ENCODE results near the gene LTA4H. TPM values are rescaled to one million over a fixed set of nuclear protein-coding genes. Genes with fewer than 3 reads are reported as not detected.

Gene LTA4H
- total RNA-seq, 3 donors from 2014 or later (not counting 1 experiment from before 2014, with no cell fraction given): 43.1 to 51.9 (median 48.3) TPM

DNA sequence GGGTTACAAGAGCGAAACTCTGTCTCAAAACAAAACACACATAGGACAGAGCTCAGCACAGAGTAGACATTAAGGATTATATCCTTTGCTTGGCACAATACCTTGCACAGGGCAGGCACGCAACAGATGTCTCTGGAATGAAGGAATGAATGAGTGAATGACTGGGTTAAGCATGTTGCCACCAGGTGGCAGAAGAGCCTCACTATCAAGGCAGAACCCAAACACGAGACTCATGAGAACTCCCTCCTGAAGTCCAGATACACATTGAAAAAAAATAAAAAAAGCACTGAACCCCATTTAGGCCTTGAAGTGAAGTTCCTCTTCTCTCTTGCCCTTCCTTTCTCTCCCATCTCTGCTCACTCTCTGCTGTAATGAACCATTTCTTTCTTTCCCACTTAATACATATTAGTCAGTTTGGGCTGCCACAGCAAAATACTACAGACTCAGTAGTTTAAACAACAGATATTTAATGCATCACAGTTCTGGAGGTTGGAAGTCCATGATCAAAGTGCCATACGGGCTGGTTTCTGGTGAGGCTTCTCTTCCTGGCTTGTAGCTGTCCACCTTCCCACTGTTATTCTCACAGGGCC lies 26.6 kb upstream of the LTA4H start:
- peak; percentile 83 to 96 (median 92) for ATAC-seq
- peak; percentile 61 to 91 for DNase-seq
- WGBS (ENCODE audit: insufficient coverage): 46% methylated on average over 4 of the region's 4 CpGs
- intact Hi-C loops (cut with micrococcal nuclease): loop anchor here (1.0 to 5.0 kb wide), 3 partner anchors 153 to 454 kb away; partner anchors contain the start of gene CDK17
- TF ChIP-seq, protein P1, sequence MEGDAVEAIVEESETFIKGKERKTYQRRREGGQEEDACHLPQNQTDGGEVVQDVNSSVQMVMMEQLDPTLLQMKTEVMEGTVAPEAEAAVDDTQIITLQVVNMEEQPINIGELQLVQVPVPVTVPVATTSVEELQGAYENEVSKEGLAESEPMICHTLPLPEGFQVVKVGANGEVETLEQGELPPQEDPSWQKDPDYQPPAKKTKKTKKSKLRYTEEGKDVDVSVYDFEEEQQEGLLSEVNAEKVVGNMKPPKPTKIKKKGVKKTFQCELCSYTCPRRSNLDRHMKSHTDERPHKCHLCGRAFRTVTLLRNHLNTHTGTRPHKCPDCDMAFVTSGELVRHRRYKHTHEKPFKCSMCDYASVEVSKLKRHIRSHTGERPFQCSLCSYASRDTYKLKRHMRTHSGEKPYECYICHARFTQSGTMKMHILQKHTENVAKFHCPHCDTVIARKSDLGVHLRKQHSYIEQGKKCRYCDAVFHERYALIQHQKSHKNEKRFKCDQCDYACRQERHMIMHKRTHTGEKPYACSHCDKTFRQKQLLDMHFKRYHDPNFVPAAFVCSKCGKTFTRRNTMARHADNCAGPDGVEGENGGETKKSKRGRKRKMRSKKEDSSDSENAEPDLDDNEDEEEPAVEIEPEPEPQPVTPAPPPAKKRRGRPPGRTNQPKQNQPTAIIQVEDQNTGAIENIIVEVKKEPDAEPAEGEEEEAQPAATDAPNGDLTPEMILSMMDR (IDR thresholded peaks at IDR 0.05): peak; percentile 75
- no peaks in the 10 kb centered on the region for H3K36me3 ChIP-seq (ENCODE audit: control insufficient read depth, insufficient read depth, low read length)
- H3K27ac ChIP-seq (ENCODE audit: low read length): no peak overlapping the region
- no peak overlapping the region for H3K4me3 ChIP-seq (ENCODE audit: low read length)
- H3K36me3 Mint-ChIP-seq: no peaks in the 10 kb centered on the region
- H3K27me3 ChIP-seq (ENCODE audit: control insufficient read depth, insufficient read depth, low read length): no peaks in the 10 kb centered on the region
- no peak overlapping the region for H3K27ac Mint-ChIP-seq
- no peaks in the 10 kb centered on the region for H3K9me3 Mint-ChIP-seq
- peaks cover 26 to 29% of the 10 kb centered on the region in 2 donors for H3K4me1 Mint-ChIP-seq
- H3K4me1 ChIP-seq (ENCODE audit: control insufficient read depth, insufficient read depth, low read length): peaks cover 11% of the 10 kb centered on the region
- no peak overlapping the region for H3K4me3 Mint-ChIP-seq
- H3K27me3 Mint-ChIP-seq (ENCODE audit: low read depth in 2 of 2): peaks cover 3 to 8% of the 10 kb centered on the region in 2 donors
- no peaks in the 10 kb centered on the region for H3K9me3 ChIP-seq (ENCODE audit: control insufficient read depth, insufficient read depth, low read length)

DNA sequence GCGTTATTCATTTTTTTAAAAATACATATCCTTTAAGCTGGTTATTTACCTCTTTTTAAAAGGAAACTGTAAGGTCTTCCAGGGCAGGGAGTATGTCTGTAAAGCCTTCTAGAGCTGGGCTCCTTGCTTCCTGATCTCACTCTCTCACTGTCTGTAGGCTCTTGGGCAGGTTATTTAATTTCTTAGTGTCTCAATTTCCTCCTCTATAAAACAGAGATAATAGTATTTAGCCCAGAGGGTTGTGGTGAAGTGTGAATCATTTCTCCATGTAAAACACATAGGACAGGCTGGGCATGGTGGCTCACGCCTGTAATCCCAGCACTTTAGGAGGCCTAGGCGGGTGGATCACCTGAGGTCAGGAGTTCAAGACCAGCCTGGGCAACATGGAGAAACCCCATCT lies 25.9 kb upstream of the LTA4H start:
- no peak overlapping the region for H3K4me3 Mint-ChIP-seq
- no peak for ATAC-seq
- H3K27me3 ChIP-seq (ENCODE audit: control insufficient read depth, insufficient read depth, low read length): no peaks in the 10 kb centered on the region
- no peak overlapping the region for H3K27ac Mint-ChIP-seq
- no peaks in the 10 kb centered on the region for H3K36me3 Mint-ChIP-seq
- H3K27me3 Mint-ChIP-seq (ENCODE audit: low read depth in 2 of 2): peaks cover 3 to 8% of the 10 kb centered on the region in 2 donors
- peaks cover 11% of the 10 kb centered on the region for H3K4me1 ChIP-seq (ENCODE audit: control insufficient read depth, insufficient read depth, low read length)
- 94% methylated on average over 3 of the region's 3 CpGs for WGBS (ENCODE audit: insufficient coverage)
- H3K36me3 ChIP-seq (ENCODE audit: control insufficient read depth, insufficient read depth, low read length): no peaks in the 10 kb centered on the region
- intact Hi-C loops (cut with micrococcal nuclease): loop anchor here (5.0 kb wide), 1 partner anchor 341 kb away; the partner anchor contains the start of gene CDK17
- no peak for DNase-seq
- TF ChIP-seq, protein P1 (IDR thresholded peaks at IDR 0.05): no peak
- H3K9me3 ChIP-seq (ENCODE audit: control insufficient read depth, insufficient read depth, low read length): no peaks in the 10 kb centered on the region
- no peak overlapping the region for H3K27ac ChIP-seq (ENCODE audit: low read length)
- no peaks in the 10 kb centered on the region for H3K9me3 Mint-ChIP-seq
- H3K4me1 Mint-ChIP-seq: peaks cover 26 to 29% of the 10 kb centered on the region in 2 donors
- H3K4me3 ChIP-seq (ENCODE audit: low read length): no peak overlapping the region

DNA sequence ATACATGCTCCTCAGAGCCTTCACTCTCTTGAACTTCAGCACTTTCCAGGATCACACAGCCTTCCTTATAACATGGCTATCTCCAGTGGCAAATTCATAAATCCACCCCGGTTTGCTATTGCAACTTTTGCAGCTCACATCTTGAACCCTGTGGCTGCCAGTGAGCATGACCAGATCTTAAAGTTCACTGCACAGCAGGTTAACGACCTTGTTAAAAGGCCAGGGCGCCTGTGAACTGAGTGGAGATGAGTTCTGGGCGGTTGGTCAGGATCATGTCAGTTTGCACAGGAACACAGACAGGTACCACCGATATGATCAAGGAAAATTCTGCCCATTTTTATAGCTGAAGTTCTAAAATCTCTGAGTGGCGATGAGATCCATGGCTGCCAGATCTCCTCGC lies 24.7 kb upstream of the LTA4H start:
- H3K27ac Mint-ChIP-seq: no peak overlapping the region
- peaks cover 11% of the 10 kb centered on the region for H3K4me1 ChIP-seq (ENCODE audit: control insufficient read depth, insufficient read depth, low read length)
- WGBS (ENCODE audit: insufficient coverage): 93% methylated on average over 7 of the region's 7 CpGs
- peaks cover 3 to 5% of the 10 kb centered on the region in 2 donors for H3K27me3 Mint-ChIP-seq (ENCODE audit: low read depth in 2 of 2)
- intact Hi-C loops (cut with micrococcal nuclease): loop anchor here (5.0 kb wide), 1 partner anchor 342 kb away; the partner anchor contains the start of gene CDK17
- TF ChIP-seq, protein P1 (IDR thresholded peaks at IDR 0.05): no peak
- no peak overlapping the region for H3K4me3 Mint-ChIP-seq
- H3K4me1 Mint-ChIP-seq: peaks cover 26 to 27% of the 10 kb centered on the region in 2 donors
- no peaks in the 10 kb centered on the region for H3K36me3 Mint-ChIP-seq
- no peaks in the 10 kb centered on the region for H3K9me3 ChIP-seq (ENCODE audit: control insufficient read depth, insufficient read depth, low read length)
- H3K9me3 Mint-ChIP-seq: no peaks in the 10 kb centered on the region
- no peak for ATAC-seq
- no peak overlapping the region for H3K4me3 ChIP-seq (ENCODE audit: low read length)
- H3K27ac ChIP-seq (ENCODE audit: low read length): no peak overlapping the region
- DNase-seq: no peak
- H3K36me3 ChIP-seq (ENCODE audit: control insufficient read depth, insufficient read depth, low read length): no peaks in the 10 kb centered on the region
- no peaks in the 10 kb centered on the region for H3K27me3 ChIP-seq (ENCODE audit: control insufficient read depth, insufficient read depth, low read length)
